Thoracic aorta (tissue), 2 donors: ENCODE results near the gene NUDT6. TPM values are rescaled to one million over a fixed set of nuclear protein-coding genes. Genes with fewer than 3 reads are reported as not detected.

Experiments
- ATAC-seq: fragments of 150-250 bp; one replicate; pipeline ENCODE4 v1.8.0; 2017; ENCODE audit warnings: low read depth; ENCODE audit not compliant: insufficient number of reproducible peaks, low FRiP score
- DNase-seq: peaks from one replicate; pipeline ENCODE4 v3.0.0-alpha.2; 2020; ENCODE audit warnings: low spot score
- H3K27ac ChIP-seq, 2 donors: fragments of 200-600 bp; sonication (generic); 1 replicate in 1 of 2; 2 replicates in 1 of 2; pipeline ENCODE4 v1.5.1; 2016; ENCODE audit warnings: mild to moderate bottlenecking in 2 of 2, moderate library complexity in 2 of 2
- H3K27me3 ChIP-seq: fragments of 200-600 bp; sonication (generic); replicated peaks from 2 replicates; pipeline ENCODE4 v1.6.0; 2016; ENCODE audit warnings: mild to moderate bottlenecking; ENCODE audit not compliant: insufficient read depth
- H3K36me3 ChIP-seq: fragments of 200-600 bp; sonication (generic); one replicate; pipeline ENCODE4 v1.5.1; 2016
- H3K4me1 ChIP-seq, 2 donors: fragments of 200-600 bp; sonication (generic); 1 replicate in 1 of 2; 2 replicates in 1 of 2; pipeline versions ENCODE4 v1.5.1 to v1.6.0; 2016; ENCODE audit warnings: low read depth in 2 of 2, mild to moderate bottlenecking in 1 of 2; ENCODE audit not compliant: control insufficient read depth in 1 of 2
- H3K4me3 ChIP-seq: fragments of 200-600 bp; sonication (generic); 2 replicates; pipeline ENCODE4 v1.5.1; 2016; ENCODE audit warnings: mild to moderate bottlenecking
- H3K9me3 ChIP-seq: fragments of 200-600 bp; sonication (generic); 2 replicates; pipeline ENCODE4 v1.5.1; 2016
- total RNA-seq, 2 donors: library from RNA; depleted of rRNA; stranded (reverse); fragments of >200 nt; gene quantifications; one replicate each; pipeline versions ENCODE4 v1.1.0 to v1.2.3, GENCODE V29; 2016
- TF ChIP-seq, protein P1 (sequence below): fragments of 200-600 bp; sonication (generic); IDR thresholded peaks from one replicate; pipeline ENCODE4 v1.5.1; 2019; ENCODE audit warnings: antibody characterized with exemption

Gene NUDT6
- total RNA-seq, 2 donors from 2014 or later: 2.0 to 5.7 TPM

DNA sequence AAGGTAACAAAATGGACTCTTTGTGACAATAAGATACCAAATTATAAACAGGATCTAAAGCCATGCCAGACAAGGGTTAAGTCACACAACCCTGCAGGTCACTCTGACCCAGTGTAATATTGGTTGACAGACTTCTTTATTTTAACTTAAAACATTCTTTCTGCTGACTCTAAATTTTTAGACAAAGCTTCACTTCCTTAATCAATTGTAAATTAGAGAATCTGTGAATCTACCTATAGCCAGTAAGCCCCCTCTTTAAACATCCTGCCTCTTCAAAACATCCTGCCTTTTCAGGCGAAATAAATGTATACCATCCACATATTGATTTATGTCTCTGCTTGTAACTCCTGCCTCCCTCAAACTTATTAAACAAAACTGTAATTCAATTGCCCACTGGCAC, 14.2 kb downstream of the NUDT6 start:
- no peak for ATAC-seq
- TF ChIP-seq, protein P1, sequence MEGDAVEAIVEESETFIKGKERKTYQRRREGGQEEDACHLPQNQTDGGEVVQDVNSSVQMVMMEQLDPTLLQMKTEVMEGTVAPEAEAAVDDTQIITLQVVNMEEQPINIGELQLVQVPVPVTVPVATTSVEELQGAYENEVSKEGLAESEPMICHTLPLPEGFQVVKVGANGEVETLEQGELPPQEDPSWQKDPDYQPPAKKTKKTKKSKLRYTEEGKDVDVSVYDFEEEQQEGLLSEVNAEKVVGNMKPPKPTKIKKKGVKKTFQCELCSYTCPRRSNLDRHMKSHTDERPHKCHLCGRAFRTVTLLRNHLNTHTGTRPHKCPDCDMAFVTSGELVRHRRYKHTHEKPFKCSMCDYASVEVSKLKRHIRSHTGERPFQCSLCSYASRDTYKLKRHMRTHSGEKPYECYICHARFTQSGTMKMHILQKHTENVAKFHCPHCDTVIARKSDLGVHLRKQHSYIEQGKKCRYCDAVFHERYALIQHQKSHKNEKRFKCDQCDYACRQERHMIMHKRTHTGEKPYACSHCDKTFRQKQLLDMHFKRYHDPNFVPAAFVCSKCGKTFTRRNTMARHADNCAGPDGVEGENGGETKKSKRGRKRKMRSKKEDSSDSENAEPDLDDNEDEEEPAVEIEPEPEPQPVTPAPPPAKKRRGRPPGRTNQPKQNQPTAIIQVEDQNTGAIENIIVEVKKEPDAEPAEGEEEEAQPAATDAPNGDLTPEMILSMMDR: no peak
- H3K4me1 ChIP-seq: peaks cover 0 to 6% of the 10 kb centered on the region in 2 donors
- DNase-seq: no peak
- H3K36me3 ChIP-seq: no peaks in the 10 kb centered on the region
- no peaks in the 10 kb centered on the region for H3K9me3 ChIP-seq
- no peak overlapping the region for H3K4me3 ChIP-seq
- no peak overlapping the region for H3K27ac ChIP-seq
- H3K27me3 ChIP-seq: no peaks in the 10 kb centered on the region

DNA sequence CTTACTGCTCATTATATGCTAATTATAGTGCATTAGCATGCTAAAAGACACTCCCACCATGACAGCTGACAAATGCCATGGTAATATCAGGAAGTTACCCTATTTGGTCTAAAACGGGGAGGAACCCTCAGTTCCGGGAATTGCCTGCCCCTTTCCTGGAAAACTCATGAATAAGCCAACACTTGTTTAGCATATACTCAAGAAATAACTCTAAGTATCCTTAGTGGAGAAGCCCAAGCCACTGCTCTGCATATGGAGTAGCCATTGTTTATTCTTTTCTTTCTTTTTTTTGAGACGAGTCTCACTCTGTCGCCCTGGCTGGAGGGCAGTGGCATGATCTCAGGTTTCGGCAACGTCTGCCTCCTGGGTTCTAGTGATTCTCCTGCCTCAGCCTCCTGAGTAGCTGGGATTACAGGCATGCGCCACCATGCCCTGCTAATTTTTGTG, 15.5 kb downstream of the NUDT6 start:
- DNase-seq (no peak), ATAC-seq (no peak)
- H3K4me3 ChIP-seq: no peak overlapping the region
- no peaks in the 10 kb centered on the region for H3K27me3 ChIP-seq
- H3K9me3 ChIP-seq: no peaks in the 10 kb centered on the region
- no peak overlapping the region for H3K27ac ChIP-seq
- H3K4me1 ChIP-seq: peaks cover 0 to 3% of the 10 kb centered on the region in 2 donors
- TF ChIP-seq, protein P1: no peak
- H3K36me3 ChIP-seq: no peaks in the 10 kb centered on the region

DNA sequence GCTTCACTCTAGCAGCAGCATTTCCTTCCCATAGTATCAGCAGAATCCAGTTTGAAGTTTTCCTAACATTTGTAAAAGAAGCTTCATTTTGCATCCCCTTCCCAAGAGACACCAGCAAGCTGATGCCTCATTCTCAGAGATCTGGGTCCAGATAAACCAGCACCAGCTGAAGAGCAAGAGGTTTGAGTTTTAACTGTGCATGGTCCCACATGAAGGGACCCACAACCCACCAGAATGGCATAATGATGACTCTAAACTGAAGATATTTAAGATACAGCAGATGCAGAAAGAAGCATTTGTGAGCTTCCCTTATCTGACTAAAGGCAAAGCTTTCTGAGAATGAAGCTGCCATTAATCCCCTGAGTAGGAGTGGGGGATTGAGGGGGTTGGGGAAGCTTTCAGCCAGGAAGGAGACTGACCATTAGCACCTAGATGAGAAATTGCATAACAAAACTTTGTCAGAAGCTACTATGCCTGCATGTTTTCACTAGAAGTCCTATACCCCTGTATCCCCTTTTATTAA, 18.6 kb downstream of the NUDT6 start:
- no peaks in the 10 kb centered on the region for H3K36me3 ChIP-seq
- no peak overlapping the region for H3K4me3 ChIP-seq
- no peaks in the 10 kb centered on the region for H3K27me3 ChIP-seq
- TF ChIP-seq, protein P1: no peak
- ATAC-seq (no peak), DNase-seq (no peak)
- H3K9me3 ChIP-seq: no peaks in the 10 kb centered on the region
- H3K27ac ChIP-seq: no peak overlapping the region
- H3K4me1 ChIP-seq: peaks cover 16 to 31% of the 10 kb centered on the region in 2 donors

DNA sequence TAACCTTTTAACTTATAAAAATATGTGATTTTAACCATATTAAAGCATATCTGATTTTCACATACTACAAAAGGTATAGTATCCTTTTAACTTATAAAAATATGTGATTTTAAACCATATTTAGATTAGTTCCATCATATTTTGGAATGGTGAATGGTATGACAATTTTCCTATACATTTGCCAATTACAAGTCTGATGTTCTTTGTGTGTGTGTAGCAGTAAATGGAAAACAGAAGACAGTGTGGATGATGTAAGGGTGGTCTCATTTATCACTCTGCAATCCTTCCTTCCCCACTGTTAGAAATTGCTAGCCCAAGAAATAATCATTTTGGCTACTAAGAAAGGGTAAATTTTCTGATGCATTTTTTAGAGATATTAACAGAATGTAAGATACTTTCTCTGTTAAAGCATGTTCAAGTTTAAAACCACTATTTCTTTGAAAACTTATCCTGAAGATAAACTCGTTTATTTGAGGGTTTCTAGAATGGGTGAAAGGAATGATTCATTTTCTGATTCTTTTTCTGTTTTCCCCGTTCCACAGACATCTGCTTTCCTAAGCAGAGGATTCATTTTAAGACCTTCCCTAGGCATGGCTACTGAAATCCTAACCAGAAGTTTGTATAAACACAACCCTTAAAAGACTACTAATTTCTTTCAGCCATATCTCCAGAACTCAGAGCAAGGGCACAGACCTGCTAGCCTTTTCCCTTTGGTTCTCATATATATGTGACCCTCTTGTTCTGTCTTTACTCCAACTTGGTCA, 21.0 kb downstream of the NUDT6 start:
- peaks cover 31 to 55% of the 10 kb centered on the region in 2 donors for H3K4me1 ChIP-seq
- ATAC-seq (no peak), DNase-seq (no peak)
- H3K4me3 ChIP-seq: no peak overlapping the region
- H3K27ac ChIP-seq: peak overlapping the region; percentile 27 to 57
- H3K27me3 ChIP-seq: no peaks in the 10 kb centered on the region
- TF ChIP-seq, protein P1: no peak
- no peaks in the 10 kb centered on the region for H3K9me3 ChIP-seq
- no peaks in the 10 kb centered on the region for H3K36me3 ChIP-seq

DNA sequence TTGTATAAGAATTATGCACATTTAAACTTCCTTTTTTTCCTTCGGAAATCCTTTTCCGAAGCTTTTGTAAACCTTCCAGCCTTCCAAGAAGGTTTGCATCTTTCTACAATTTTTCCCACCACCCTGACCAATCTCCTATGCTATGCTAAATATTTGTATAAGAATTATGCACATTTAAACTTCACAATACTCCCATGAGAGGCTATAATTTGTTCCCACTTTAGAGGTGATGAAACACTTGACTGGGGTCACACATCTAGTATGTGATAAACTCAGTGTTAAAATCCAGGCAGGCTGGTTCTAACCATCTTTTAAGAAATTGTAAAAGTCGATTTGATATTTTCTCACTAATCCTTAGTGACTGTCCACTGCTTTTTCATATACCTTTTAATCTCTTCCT, 22.1 kb downstream of the NUDT6 start:
- no peak for DNase-seq
- no peak for ATAC-seq
- peak overlapping the region; percentile 27 to 57 for H3K27ac ChIP-seq

More for the DNA sequence above, 22.1 kb downstream of the NUDT6 start:
- TF ChIP-seq, protein P1: no peak
- Histone ChIP-seq H3K27me3 (no peaks in the 10 kb centered on the region), H3K9me3 (no peaks in the 10 kb centered on the region), H3K4me1 (peaks cover 39 to 66% of the 10 kb centered on the region in 2 donors), H3K36me3 (no peaks in the 10 kb centered on the region), H3K4me3 (no peak overlapping the region)
